HG02763 (cell line): ENCODE results near the gene UTP15.
A peak's percentile ranks its signal among the peaks of the same experiment; 100 is the strongest.

Experiments
- ATAC-seq: cut with Tn5 transposase; IDR thresholded peaks from one replicate; pipeline ENCODE4 v1.9.1; 2021; ENCODE audit warnings: mild to moderate bottlenecking, moderate library complexity; ENCODE audit not compliant: unreplicated experiment

Gene UTP15

DNA sequence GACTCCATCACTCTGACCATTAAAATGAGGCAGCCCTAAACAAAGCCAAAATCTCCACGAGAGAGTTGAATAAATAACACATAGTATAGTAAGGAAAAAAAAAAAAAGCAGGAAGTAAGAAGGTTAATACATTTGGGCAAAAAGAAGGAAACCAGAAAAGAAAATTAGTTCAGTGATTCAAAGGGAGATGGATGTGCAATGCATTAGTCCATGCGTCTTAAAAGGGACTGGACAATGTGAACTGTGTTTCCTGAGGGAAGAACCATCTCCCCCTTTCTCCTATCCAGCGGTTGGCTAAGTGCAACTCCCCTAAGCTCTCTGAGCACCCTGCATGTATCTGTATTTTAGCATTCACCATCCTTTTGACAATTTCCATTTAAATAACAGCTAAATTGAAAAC, 1.5 kb upstream of the UTP15 start:
- no peak for ATAC-seq

DNA sequence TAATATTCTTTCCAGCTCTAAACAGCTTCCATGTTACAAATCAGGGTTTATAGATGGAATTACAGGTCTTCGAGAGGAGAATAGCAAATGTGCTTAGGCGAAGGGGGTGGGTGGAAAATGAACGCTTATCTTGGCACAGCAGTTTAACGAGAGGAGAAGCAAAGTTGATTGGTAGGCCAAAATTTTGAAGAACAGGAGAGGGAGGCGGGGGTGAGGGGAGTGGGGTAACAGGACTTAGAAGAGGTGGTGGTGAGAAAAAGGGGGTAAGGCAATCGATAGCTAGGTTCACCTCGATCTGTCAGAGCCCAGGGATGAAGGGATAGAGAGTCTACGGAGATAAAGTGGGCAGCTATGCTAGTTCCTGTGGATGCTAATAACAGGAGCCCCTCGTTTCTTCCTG, 868 bp upstream of the UTP15 start:
- ATAC-seq: no peak

DNA sequence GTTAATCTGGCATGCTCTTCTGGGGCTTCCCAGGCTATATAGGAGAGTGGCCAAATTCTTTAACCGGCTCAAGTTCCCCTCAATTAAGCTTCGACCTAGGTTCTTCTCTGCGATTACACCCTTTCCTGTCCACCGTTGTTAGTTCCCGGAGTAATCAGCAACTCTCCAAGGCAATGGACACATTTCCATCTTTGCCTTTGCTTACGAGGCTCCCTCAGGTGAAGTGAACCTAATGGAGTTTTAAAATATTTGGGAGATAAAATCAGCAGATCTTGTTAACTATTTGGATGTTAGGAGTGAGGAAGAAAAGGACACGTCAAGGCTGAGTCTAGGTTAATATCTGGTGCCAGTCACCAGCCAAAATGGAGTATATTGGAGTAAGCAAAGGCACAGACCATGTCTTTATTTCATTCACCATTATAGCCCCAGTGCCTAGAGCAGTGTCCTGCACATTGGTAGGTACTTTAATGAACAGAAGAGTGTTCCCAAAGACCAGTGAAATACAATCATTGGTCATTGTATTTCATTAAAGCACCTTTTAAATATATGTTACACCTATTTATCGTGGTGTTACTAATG, 515 bp downstream of the UTP15 start:
- ATAC-seq: no peak

DNA sequence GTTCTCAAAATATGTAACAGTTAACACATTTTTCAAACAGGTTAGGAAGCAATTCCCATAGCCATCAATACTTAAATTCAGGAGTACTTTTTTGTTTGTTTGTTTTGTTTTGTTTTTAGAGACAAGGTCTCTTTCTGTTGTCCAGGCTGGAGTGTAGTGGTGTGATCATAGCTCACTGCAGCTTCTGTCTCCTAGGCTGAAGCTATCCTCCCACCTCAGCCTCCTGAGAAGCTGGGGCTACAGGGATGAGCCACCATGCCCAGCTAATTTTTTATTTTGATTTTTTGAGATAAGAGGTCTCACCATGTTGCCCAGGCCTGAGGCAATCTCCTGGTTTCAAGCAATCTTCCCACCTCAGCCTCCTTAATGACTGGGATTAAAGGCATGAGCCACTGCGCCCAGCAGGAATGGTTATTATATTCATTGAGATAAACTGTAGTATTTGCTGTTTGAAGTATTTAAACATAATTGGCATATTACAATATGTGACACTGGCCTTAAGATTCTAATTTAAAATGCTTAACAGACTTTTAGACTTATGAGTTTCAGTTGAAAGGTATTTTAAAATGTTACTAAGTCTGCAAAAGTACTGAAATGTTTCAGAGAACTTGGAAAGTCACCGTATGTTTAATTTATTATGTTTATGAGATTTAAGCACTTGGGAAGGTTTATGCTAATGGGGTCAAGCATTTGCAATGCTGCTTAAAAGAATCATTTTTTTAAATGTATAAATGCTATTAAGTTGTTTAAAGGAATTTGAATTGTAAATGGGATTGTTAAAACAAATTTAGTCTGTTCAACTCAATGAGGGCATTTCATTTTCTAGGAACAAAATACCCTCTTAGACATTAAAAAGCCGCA, 17.0 kb downstream of the UTP15 start:
- no peak for ATAC-seq

DNA sequence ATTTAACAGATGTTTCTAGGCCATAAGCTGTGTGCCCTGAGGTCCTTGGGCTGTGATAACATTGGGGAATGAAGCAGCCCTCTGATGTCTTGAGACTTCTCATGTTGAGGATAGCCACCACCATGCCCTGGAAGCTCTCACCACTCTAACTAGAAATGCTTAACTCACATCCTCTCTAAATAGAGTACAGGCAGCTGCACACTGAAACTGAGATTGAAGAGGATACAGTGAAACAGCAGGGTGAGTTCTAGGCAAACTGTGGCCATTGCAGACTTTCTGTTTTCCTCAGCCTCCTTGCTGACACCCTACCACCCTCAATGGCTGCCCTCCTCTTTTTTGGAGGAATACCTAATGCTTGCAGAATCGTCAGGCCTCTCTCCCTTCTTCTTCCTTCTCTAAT, 22.4 kb downstream of the UTP15 start:
- ATAC-seq: no peak

DNA sequence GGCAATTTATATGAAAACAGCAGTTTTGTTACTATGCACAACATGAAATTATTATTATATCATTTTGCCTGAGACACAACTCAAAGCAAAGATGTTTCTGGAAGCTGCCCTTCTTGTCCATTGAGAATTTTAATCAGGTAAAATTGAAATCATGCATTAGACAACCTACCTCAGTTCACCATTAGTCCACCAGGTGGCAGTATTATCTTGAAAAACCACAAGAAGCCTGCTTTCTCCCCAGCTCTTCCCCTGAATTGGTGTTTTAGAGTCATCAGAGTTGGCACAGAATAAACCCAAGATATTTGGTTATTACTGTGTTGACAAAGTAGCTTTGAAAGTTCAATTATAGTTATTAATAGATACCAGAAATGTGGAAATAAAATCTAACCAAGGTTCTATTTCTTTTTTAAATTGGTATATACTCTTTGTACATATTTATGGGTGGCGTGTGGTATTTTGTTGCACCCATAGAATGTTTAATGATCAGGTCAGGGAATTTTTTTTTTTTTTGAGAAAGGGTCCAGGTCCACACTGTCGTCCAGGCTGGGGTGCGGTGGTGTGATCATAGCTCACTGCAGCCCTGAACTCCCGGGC, 25.7 kb downstream of the UTP15 start:
- ATAC-seq: peak; percentile 55

DNA sequence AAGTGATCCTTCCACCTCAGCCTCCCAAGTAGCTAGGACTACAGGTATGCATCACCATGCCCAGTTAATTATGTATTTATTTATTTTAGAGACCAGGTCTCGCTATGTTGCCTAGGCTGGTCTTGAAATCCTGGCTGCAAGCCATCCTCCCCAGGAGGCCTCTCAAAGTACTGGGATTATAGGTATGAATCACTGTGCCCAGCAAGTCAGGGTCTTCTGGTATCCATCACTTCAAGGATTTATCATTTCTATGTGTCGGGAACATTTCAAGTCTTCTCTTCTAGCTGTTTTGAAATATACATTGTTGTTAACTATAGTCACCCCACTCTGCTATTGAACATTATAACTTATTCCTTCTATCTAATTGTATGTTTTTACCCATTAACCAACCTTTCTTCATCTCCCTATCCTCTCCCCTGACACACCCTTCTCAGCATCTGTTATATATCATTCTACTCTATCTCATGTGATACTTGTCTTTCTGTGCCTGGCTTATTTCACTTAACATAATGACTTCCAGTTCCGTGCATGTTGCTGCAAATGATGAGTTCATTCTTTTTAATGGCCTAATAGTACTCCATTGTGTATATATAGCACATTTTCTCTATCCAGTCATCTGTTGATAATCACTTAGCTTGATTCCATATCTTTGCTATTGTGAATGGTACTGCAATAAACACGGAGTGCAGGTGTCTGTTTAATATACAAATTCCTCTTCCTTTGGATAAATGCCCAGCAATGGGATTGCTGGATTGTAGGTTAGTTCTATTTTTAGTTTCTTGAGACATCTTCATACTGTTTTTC, 26.4 kb downstream of the UTP15 start:
- ATAC-seq: no peak

DNA sequence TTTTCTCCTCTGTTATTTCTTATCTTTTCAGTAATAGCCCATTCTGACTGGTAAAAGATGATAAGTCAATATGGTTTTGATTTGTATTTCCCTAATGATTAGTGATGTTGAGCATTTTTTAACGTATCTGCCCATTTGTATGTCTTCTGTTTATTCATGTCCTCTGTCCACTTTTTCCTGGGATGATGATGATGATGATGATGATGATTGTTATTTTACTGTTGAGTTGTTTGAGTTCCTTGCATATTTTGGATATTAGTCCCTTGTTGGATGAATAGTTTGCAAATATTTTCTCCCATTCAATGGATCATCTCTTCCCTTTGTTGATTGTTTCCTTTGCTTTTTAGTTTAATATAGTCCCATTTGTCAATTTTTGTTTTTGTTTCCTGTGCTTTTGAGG, 27.0 kb downstream of the UTP15 start:
- no peak for ATAC-seq

DNA sequence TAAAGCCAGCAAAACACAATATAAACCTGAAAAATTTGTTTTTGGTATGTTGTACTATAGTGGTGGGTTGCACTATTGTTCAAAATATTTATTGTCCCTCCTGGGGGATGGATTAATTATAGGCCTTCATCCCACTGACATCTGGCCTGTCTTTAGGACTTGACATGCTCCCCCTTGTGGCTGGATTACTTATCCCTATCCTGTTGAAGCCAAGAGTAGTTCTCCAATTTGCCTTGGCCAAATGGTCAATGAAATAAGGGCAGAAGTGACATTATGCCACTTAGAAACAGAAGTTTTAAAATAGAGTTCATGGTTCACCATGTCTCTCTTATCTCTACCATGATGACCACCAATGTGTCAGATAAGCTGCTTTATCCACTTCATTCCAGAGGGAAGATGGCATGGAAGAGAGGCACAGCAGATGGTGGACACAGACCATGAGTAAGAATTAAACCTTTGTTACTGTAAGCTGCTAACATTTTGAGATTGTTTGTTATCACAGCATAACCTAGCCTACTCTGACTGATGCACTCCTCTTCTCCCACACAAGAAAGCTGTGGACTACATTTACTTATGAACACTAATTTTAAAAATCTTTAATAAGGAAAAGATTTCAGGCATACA, 31.3 kb downstream of the UTP15 start:
- no peak for ATAC-seq

DNA sequence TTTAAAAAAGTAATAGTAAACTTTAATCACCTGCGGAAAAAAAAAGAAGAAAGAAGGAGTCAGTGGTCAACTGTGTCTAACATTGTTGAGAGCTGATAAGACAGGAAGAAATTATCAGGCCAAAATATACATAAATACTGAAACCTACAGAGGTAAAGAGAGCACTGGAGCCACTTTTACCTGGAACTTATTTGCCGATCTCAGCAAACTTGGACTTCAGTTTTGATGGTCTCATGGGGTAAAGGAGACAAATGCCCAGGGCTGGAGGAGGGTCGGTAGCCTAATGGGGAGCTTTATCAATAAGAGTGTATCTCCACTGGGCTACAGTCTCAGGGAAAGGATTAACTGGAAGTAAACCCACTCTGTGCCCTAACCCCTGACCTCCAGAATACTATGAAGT, 33.8 kb downstream of the UTP15 start:
- no peak for ATAC-seq

DNA sequence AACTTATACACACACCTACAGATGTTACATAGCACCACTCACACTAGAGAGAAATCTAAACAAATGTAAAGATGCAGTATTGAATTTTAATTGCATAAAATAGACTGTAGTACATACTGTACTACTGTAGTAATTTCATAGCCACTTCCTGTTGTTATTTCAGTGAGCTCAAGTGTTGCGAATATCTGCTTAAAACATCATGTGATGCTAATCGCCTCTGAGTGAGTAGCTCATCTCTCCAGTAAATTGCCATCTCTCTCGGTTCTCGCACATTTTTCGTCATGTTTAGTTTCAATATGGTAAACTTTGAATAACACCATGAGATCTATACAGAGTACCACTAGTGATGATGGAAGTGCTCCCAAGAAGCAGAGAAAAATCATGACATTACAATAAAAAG, 38.5 kb downstream of the UTP15 start:
- no peak for ATAC-seq

DNA sequence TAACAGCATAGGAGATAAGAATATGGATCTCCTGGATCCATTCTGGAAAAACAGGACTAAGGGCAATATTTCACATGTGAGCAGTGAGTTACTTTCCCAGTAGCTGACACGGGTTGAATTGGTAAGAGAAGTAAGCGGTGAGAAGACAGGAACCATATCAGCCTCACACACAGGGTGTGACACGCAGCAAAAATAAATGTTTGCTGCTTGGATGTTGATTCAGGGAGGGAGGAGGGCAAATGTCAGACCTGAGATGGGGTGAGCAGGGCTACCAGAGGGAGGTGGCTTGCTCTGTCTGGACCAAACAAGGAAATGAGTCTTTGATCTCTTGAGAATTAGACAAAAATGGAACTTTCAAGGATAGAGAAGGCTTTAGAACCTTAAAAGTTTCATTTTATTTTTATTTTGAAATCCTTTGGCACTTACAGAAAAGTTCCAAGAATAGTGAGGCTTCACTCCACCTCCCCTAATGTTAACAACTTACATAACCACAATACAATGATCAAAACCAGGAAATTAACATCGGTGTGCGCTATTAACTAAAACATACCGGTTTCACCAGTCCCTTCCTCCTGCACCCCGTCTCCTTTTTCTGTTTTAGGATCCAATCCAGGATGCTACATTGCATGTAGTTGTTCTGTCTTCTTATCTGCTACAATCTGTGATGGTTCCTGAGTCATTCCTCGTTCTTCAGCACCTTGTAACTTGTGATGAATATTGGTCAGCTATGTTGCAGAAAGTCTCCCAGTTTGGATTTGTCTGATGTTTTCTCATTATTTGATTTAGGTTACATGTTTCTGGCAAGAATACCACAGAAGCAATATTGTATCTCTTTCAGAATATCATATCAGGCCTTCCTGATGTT, 39.9 kb downstream of the UTP15 start:
- no peak for ATAC-seq

DNA sequence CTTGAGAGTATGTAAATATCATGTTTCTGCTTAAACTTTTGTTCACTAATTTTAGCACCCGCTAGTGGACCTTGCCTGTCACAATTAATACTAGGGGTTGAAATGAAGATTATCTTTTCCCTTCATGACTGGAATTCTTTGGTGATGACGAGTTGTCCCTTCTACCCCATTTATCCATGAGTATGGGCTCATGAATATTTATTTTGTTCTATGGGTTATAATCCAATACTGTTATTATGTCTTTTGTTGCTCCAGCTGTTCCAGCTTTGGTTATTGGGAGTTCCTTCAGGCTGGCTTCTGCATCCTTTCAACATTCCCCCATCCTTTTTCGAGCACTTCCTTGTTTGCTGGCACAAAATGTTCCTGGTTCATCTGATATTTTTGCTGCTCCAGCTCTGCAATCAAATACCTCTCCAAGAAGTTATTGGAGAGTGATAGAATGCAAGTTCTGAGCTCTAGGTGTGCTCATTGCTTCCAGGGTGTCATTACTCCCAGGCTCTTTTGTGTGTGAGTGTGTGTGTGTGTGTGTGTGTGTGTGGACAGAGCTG, 40.7 kb downstream of the UTP15 start:
- no peak for ATAC-seq

DNA sequence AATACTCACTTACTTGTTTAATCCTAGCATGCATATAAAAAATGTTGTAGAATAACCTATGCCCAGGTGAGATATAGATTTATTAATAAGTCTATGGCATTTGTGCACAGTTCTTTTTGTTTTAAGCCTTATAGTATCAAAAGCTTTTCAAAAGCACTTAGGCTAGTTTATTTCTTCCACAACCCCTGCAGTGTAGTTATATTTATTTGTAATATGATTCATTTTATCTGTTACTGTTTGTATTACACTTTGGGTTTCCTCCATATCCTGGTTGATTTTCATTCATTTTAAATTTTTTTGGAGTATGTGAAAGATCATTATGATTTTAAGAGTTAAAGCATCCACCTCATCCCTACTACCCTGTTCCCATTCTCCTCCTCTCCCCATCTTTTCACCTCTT, 41.7 kb downstream of the UTP15 start:
- ATAC-seq: no peak

DNA sequence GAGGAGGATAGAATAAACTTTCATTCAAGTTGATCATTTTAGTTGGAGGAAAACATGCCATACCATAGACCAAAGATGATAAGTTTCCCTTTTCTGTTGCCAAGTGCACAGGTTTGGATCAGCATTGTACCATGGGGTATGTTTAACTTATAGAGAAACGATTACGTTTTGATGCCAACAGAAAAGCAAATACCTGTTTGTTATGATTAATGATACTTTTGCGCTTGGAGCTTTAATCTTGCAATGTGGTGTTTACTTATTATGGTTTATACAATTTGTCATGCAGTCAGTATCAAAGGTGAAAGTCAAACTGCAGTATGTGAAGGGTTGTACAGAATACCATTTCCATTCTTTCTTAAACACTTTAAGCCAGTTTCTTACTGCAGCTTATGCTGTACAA, 47.3 kb downstream of the UTP15 start:
- no peak for ATAC-seq

DNA sequence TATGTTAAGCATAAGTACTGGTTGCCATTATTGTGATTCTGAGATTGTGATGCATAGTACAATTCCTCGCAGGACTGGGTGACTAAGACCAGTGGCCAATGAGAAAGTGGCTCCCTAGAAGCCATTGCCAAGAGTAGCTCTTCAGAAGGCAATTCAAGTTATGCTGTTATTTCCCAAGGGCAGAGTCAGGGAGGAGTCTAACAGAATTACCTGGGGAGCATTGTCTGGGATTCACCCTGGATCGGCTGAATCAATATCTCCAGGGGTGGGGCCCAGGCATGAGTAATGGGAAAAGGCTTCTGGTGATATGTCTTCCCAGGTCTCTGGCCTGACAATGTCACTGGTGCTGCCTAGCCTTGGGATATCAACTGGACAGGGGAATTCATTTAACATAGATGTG, 49.5 kb downstream of the UTP15 start:
- ATAC-seq: no peak

DNA sequence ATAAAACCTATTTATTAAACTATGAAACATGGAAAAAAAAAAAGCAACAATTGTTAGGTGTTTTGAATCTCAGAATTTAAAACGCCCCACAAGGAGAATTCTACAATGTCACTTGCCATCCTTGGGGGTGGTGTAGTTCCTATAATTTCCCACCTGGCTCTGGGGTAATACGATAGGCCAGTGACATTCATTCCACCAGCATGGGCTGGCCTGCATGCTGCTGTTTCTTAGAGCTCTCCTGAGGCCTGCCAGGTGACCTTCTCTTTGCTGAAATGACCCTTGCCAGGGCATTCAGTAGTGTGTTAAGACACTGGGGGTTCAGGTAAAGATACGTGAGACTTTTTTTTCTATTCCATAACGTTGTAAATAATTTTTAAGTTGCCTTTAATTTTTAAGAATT, 50.4 kb downstream of the UTP15 start:
- no peak for ATAC-seq

DNA sequence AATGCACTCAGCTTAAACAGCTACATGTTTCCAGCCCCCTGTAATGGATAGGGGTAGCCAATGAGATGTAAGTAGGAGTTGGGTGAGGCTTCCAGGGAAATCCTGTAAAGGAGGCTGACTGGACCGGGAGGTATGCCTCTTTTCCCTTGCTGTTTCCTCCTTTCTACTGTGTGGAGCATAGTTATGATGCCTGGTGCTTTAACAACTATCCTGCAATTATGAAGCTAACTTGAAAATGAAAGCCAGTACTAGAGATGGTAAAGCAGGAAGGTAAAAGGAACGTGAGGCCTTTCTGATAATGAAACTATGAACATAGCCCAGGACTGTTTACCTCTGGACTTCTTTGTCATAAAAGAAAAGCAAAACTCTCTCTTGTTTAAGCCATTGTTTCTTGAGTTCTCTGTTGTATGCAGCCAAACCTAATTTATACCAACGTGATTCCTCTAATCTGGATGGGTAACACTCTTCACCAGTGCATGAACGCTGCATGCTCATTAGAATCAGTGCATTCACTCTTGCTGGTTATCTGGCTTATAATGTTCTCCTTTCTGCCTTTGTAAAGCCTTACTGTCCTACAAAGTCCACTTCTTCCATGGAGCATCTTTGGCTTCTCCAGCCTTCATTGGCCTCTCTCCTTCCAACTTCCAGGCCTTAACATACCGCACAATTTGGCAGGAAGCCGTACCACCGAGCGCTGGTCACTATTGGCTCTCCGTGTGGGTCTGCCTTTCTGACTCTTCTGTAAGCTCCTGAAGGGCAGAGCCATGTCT, 52.2 kb downstream of the UTP15 start:
- peak; percentile 64 for ATAC-seq
